ENCODE measurements around the gene LAMC1. TPM values are rescaled to one million over a fixed set of nuclear protein-coding genes. Genes with fewer than 3 reads are reported as not detected.

LAMC1 gene
- total and polyA plus RNA-seq, 10 of the 15 experiments (the other 5 are each of a cell fraction or from before 2014, with no cell fraction given) = 4.6 to 51.4 (median 25.6) TPM

GRCh38 chr1:183039330-183039729, 16.1 kb downstream of the LAMC1 start (continued):
- TF ChIP-seq, protein P1, sequence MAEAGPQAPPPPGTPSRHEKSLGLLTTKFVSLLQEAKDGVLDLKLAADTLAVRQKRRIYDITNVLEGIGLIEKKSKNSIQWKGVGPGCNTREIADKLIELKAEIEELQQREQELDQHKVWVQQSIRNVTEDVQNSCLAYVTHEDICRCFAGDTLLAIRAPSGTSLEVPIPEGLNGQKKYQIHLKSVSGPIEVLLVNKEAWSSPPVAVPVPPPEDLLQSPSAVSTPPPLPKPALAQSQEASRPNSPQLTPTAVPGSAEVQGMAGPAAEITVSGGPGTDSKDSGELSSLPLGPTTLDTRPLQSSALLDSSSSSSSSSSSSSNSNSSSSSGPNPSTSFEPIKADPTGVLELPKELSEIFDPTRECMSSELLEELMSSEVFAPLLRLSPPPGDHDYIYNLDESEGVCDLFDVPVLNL (IDR thresholded peaks at IDR 0.05; ENCODE audit: low read depth, low read length) = no peak
- TF ChIP-seq WRNIP1 (IDR thresholded peaks at IDR 0.05; ENCODE audit: borderline replicate concordance, low read depth, low read length) (no peak), TCF3 (IDR thresholded peaks at IDR 0.05; ENCODE audit: borderline replicate concordance, insufficient read depth, low read depth, low read length) (no peak), NRF1 (conservative IDR thresholded peaks at IDR 0.05; ENCODE audit: low read depth, low read length) (no peak), HCFC1 (IDR thresholded peaks at IDR 0.05; ENCODE audit: low read length) (no peak), MLLT1 (IDR thresholded peaks at IDR 0.05) (no peak), PAX8 (IDR thresholded peaks at IDR 0.05) (no peak), POLR2AphosphoS2 (IDR thresholded peaks at IDR 0.05; ENCODE audit: low read depth, low read length) (no peak)

DNA sequence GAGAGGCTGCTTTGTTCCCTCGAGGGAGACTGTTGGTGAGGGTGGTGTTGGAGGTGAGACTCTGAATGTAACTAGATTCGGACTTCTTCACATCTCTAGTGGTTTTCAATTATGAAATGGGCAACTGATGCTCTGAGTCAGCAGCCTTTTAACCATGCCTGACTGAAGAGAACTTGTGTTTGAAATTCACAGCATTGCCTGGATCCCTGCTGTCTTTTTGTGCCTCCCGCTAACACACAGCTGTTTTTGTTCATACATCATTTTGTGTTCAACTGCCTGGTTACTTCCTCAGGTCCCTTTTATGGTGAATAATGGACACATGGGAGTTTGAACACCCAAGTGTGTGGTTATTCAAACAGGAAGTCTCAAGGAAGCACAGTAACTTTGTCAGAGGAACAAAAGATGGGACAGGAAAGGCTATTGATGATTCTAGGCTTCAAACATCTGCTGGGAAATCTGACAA, 16.8 kb downstream of the LAMC1 start:
- BruUV-seq (replicated peaks) = no TSS peak
- RAD21 ChIA-PET (ENCODE audit: unreplicated experiment) = interaction anchor here (0.6 to 1.0 kb wide), 4 partner anchors 13 to 78 kb away, joined by 3 to 7 read pairs (median 4); no protein-coding TSS in a partner anchor
- no peak overlapping the region for H3K27ac ChIP-seq (ENCODE audit: control insufficient read depth, insufficient read depth)
- no peak for FAIRE-seq
- peaks cover 14% of the 10 kb centered on the region for H3K4me1 ChIP-seq (ENCODE audit: control insufficient read depth, insufficient read depth, low read length)
- peak overlapping the region; percentile 45; the same call in 1 of the 2 replicates for H2AFZ ChIP-seq (ENCODE audit: control insufficient read depth, low read depth, low read length)
- TF ChIP-seq, protein P2, sequence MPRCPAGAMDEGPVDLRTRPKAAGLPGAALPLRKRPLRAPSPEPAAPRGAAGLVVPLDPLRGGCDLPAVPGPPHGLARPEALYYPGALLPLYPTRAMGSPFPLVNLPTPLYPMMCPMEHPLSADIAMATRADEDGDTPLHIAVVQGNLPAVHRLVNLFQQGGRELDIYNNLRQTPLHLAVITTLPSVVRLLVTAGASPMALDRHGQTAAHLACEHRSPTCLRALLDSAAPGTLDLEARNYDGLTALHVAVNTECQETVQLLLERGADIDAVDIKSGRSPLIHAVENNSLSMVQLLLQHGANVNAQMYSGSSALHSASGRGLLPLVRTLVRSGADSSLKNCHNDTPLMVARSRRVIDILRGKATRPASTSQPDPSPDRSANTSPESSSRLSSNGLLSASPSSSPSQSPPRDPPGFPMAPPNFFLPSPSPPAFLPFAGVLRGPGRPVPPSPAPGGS (IDR thresholded peaks at IDR 0.05; ENCODE audit: borderline replicate concordance, insufficient read depth, low read depth, low read length, poor library complexity, severe bottlenecking) = no peak
- TF ChIP-seq MEF2B (IDR thresholded peaks at IDR 0.05; ENCODE audit: partially characterized antibody, poor library complexity, severe bottlenecking) (peak; percentile 32), RUNX3 (IDR thresholded peaks at IDR 0.05; ENCODE audit: low read length) (peak; percentile 40), GABPA (IDR thresholded peaks at IDR 0.05; ENCODE audit: low read depth) (no peak), GATAD2B (conservative IDR thresholded peaks at IDR 0.05; ENCODE audit: low read depth) (no peak), BACH1 (IDR thresholded peaks at IDR 0.05; ENCODE audit: borderline replicate concordance) (no peak), ATF7 (IDR thresholded peaks at IDR 0.05; ENCODE audit: low read depth) (no peak), MTA2 (IDR thresholded peaks at IDR 0.05; ENCODE audit: low read depth) (0 out of 2 replicates have a peak, but pooled peaks have one; percentile 11)
- H3K27me3 ChIP-seq (replicated peaks in 1 of 2; ENCODE audit: control insufficient read depth in 2 of 2, insufficient read depth in 2 of 2, low read length in 1 of 2) = no peaks in the 10 kb centered on the region
- SMC1A ChIA-PET (ENCODE audit: uncharacterized antibody, unreplicated experiment) = interaction anchor here (0.7 to 6.3 kb wide), 8 partner anchors 13 to 138 kb away, joined by 3 to 41 read pairs (median 4); no protein-coding TSS in a partner anchor
- 16% methylated on average over 3 of the region's 3 CpGs for WGBS (ENCODE audit: insufficient coverage, insufficient replicate concordance, low lambda C conversion rate, missing lambda C conversion rate)
- DNase-seq (ENCODE audit: low read depth, low spot score) = no peak
- intact Hi-C loops (cut with micrococcal nuclease; ENCODE audit: unreplicated experiment) = no loop called here
- H3K9me3 ChIP-seq (replicated peaks; ENCODE audit: control insufficient read depth, insufficient read depth, low read length) = no peaks in the 10 kb centered on the region
- H3K79me2 ChIP-seq (ENCODE audit: control insufficient read depth, insufficient read depth, low read length) = peaks cover 8% of the 10 kb centered on the region
- H4K20me1 ChIP-seq (ENCODE audit: control insufficient read depth, insufficient read depth) = no peaks in the 10 kb centered on the region
- CTCF ChIA-PET = interaction anchor here (0.6 to 1.4 kb wide), 3 partner anchors 30 to 188 kb away, joined by 3 to 4 read pairs (median 3); no protein-coding TSS in a partner anchor
- peak; percentile 86 for ATAC-seq
- in situ Hi-C loops (cut with MboI) = no loop called here
- peak overlapping the region; percentile 46 for H3K4me2 ChIP-seq (ENCODE audit: control insufficient read depth, insufficient read depth)
- POLR2A ChIA-PET = no interaction called here
- H3K4me3 ChIP-seq = no peak overlapping the region
- no peaks in the 10 kb centered on the region for H3K36me3 ChIP-seq (ENCODE audit: control insufficient read depth in 2 of 2, insufficient read depth in 2 of 2, low read length in 1 of 2)
- H3K9ac ChIP-seq (ENCODE audit: control insufficient read depth, insufficient read depth, low read length) = no peak overlapping the region
